Activated CD8-positive, alpha-beta memory T cell treated with anti-CD3 and anti-CD28 coated beads, Interleukin-2, amount 10 ng/mL, durations not matched to agents 7 days and 5 days (primary cell): Measurements from ENCODE around the gene CD48. TPM values are rescaled to one million over a fixed set of nuclear protein-coding genes. Genes with fewer than 3 reads are reported as not detected.
A peak's percentile ranks its signal among the peaks of the same experiment; 100 is the strongest.

ENCODE experiments used
- ATAC-seq: fragments of 150-1000 bp; cut with Tn5 transposase; one replicate; pipeline ENCODE4 v1.10.0; 2021; ENCODE audit warnings: moderate library complexity
- CTCF ChIA-PET: fragments of 350-600 bp; sonication (Branson Sonifier 250); formaldehyde crosslinking; loops from one replicate; lab custom pipeline; 2021; ENCODE audit warnings: antibody characterized with exemption; lab: Charles Lee
- DNase-seq: peaks from one replicate; pipeline ENCODE4 v3.0.0-alpha.2; 2020
- H3K27ac Mint-ChIP-seq: one replicate; pipeline ENCODE4 v1.8.0; 2021; ENCODE audit warnings: mild to moderate bottlenecking, mixed read lengths
- H3K27me3 Mint-ChIP-seq: one replicate; pipeline ENCODE4 v1.8.0; 2021; ENCODE audit warnings: mixed read lengths
- H3K36me3 Mint-ChIP-seq: one replicate; pipeline ENCODE4 v1.8.0; 2021; ENCODE audit warnings: mild to moderate bottlenecking, mixed read lengths
- H3K4me1 Mint-ChIP-seq: one replicate; pipeline ENCODE4 v1.8.0; 2021; ENCODE audit warnings: mixed read lengths
- H3K4me3 Mint-ChIP-seq: one replicate; pipeline ENCODE4 v1.8.0; 2021; ENCODE audit warnings: mild to moderate bottlenecking, moderate library complexity, mixed read lengths
- H3K9me3 Mint-ChIP-seq: one replicate; pipeline ENCODE4 v1.8.0; 2022; ENCODE audit warnings: low read depth, mixed read lengths
- total RNA-seq, 2 experiments: library from RNA; stranded (reverse); gene quantifications; one replicate each; pipeline ENCODE4 v1.2.3, GENCODE V29; 2021

The CD48 gene
- total RNA-seq, 2 experiments from 2014 or later, result 304 to 332 TPM

DNA sequence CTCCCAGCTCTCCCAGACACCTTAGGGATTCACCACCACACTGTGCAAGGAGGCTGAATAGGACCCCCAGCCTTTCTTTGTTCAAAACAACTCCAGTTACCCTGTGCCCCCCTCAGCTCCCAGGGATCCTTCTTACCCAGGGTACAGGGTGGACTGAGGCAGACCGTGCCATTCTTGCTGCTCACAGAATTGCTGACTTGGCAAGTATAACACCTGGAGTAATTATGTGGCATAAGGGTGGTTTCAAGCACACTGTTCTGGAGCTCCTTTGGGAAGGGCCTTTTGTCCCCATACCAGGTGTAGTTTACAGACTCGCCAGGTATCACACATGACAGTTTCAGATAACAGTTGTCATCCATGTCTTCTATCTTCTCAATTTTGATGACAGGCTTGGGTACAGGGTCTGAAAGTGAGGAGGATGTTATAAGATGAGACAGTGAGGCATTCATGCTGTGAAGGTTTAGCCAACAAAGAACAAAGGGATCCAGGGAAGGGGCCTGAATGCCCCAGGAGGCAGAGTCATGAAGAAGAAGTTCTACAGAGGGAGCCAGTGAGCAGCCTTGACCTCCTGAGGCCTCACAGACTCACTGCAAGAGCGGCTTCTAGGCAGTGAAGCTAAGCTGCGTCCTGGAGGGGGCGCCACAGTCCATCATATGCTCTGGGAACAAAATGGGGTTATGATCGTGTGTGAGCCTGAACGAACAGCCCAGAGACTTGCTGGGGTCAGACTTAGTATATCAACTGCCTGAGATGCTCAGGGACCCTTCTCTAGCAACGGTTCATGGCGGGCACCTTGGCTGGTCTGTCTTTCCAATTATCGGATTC, 30.3 kb downstream of the CD48 start:
- CTCF ChIA-PET, result interaction anchor here (0.6 to 9.8 kb wide), 38 partner anchors 9 to 452 kb away, joined by 3 to 139 read pairs (median 5); partner anchors contain the start of genes CD48, DEDD, ITLN2 and SLAMF1
- peak; percentile 72 for ATAC-seq
- Mint-ChIP-seq H3K9me3 (peaks cover 1% of the 10 kb centered on the region), H3K4me3 (no peak overlapping the region), H3K27me3 (no peaks in the 10 kb centered on the region), H3K4me1 (peaks cover 83% of the 10 kb centered on the region), H3K36me3 (peaks cover 86% of the 10 kb centered on the region), H3K27ac (peak overlapping the region; percentile 92)
- peak; percentile 93 for DNase-seq

DNA sequence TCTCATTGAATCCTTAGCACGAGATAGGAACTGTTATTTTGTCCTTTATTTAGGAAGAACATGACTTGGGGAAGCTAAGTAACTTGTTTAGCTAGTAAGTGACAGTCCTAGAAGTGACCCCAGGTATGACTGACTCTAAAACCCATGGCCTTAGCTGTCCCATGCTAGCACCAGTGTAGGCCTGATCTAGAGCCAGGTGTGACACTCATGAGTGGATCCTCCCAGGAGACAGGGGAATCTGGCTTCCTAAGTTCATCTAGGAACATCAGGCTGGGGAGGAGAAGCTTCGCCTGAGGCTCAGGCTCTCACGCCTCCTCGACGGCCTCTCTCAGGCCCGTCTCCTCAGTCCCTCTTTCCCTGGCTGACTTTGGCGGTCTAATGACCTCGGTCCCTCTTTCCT, 31.2 kb downstream of the CD48 start:
- Mint-ChIP-seq H3K36me3 (peaks cover 82% of the 10 kb centered on the region), H3K9me3 (no peaks in the 10 kb centered on the region), H3K27ac (peak overlapping the region; percentile 58), H3K4me3 (no peak overlapping the region), H3K4me1 (peaks cover 79% of the 10 kb centered on the region), H3K27me3 (no peaks in the 10 kb centered on the region)
- no peak for ATAC-seq
- CTCF ChIA-PET, result interaction anchor here (0.8 to 9.8 kb wide), 19 partner anchors 8 to 304 kb away, joined by 3 to 139 read pairs (median 8); partner anchors contain the start of genes ITLN2, SLAMF1 and SLAMF7
- DNase-seq, result no peak

DNA sequence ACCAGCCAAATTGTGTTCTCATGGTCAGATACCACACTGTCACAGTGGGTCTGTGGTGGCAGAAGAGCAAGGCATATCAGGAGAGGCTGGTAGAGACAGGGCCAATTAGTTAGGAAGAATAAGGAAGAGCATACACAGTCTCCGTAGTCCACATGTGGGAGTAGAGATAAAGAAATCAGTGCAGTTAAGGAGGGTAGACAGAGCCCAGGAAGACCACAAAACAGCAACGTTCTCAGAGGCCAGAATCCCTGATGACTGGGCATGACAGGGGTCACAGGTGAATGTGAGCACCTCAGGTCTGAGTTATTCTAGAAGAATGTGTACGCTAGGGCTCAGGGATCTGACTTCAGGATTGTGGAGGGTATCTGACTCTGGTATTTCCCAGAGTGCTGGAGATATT, 31.7 kb downstream of the CD48 start:
- ATAC-seq (no peak), DNase-seq (no peak)
- H3K9me3 Mint-ChIP-seq, result no peaks in the 10 kb centered on the region
- peak overlapping the region; percentile 49 for H3K27ac Mint-ChIP-seq
- H3K4me3 Mint-ChIP-seq, result no peak overlapping the region
- H3K36me3 Mint-ChIP-seq, result peaks cover 77% of the 10 kb centered on the region
- no peaks in the 10 kb centered on the region for H3K27me3 Mint-ChIP-seq
- CTCF ChIA-PET, result interaction anchor here (0.8 to 9.8 kb wide), 11 partner anchors 28 to 303 kb away, joined by 3 to 139 read pairs (median 14); partner anchors contain the start of genes ITLN2 and SLAMF1
- peaks cover 74% of the 10 kb centered on the region for H3K4me1 Mint-ChIP-seq

DNA sequence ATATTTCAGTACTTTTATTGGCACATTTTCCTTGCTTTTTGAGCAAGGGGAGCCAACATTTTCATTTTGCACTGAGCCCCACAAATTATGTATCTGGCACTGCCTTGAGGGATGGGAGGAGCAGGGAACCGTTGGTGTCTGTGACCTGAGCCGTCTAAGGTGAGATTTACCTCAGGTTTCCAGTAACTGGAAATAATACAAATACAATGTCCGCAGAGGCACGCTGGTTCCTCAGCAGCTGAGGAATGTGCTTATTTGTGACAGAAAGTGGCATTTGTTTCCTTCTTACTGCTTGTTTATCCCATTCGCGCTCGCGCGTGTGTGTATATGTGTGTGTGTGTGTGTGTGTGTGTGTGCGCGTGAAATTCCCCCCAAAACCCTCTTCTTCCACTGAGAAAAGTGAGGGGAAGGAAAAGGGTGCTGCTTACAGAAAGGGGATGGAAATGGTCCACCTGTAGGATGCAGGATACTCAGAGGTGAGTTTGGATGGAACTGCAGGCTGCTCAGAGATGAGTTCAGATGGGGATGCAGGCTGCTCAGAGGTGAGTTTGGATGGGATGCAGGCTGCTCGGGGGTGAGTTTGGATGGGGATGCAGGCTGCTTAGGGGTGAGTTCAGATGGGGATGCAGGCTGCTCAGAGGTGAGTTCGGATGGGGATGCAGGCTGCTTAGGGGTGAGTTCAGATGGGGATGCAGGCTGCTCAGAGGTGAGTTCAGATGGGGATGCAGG, 34.6 kb downstream of the CD48 start:
- Mint-ChIP-seq H3K27me3 (no peaks in the 10 kb centered on the region), H3K36me3 (peaks cover 51% of the 10 kb centered on the region), H3K9me3 (no peaks in the 10 kb centered on the region), H3K4me3 (no peak overlapping the region), H3K27ac (peak overlapping the region; percentile 59), H3K4me1 (peaks cover 46% of the 10 kb centered on the region)
- ATAC-seq (no peak), DNase-seq (no peak)
- CTCF ChIA-PET, result interaction anchor here (9.8 kb wide), 1 partner anchor 47 kb away, joined by 139 read pairs; no protein-coding TSS in a partner anchor

DNA sequence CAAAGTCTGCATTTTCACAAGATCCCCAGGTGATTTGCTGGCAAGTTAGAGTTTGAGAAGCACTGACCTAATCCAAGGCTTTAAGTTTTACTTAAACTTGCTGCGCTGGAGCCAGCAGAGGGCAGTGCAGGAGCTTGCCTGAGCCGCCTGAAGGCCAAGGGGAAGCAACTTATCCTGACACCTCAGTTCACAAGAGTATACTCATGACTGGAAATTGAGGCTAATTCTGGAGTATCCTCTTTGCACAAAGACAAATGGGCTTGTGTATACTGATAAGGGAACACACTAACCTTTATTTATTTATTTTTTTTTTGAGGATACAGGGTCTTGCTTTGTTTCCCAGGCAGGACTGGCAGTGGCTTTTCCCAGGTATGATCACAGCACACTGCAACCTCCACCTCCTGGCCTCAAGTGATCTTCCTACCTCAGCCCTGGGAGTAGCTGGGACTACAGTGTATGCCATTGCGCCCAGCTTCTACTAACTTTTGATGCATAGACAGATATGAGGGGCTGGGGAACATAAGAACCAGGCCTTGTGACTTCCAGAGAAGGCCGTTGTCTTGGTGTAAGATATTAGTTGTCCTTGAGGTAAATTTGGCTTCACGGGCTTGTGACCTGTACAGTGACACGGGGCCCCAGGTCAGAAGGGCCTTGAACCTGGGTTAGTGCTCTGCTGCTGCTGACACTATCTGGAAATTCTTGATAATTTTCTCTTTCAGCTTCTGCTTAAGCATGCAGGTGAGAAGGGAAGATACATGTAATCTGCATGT, 35.8 kb downstream of the CD48 start:
- H3K27ac Mint-ChIP-seq, result peak overlapping the region; percentile 58
- peaks cover 46% of the 10 kb centered on the region for H3K36me3 Mint-ChIP-seq
- no peaks in the 10 kb centered on the region for H3K27me3 Mint-ChIP-seq
- no peaks in the 10 kb centered on the region for H3K9me3 Mint-ChIP-seq
- peak overlapping the region; percentile 10 for H3K4me3 Mint-ChIP-seq
- CTCF ChIA-PET, result interaction anchor here (0.6 to 5.3 kb wide), 47 partner anchors 8 to 329 kb away, joined by 3 to 65 read pairs (median 5); partner anchors contain the start of genes CD48, ITLN2, LY9 and SLAMF1
- DNase-seq, result peak; percentile 90
- peak; percentile 88 for ATAC-seq
- peaks cover 37% of the 10 kb centered on the region for H3K4me1 Mint-ChIP-seq

DNA sequence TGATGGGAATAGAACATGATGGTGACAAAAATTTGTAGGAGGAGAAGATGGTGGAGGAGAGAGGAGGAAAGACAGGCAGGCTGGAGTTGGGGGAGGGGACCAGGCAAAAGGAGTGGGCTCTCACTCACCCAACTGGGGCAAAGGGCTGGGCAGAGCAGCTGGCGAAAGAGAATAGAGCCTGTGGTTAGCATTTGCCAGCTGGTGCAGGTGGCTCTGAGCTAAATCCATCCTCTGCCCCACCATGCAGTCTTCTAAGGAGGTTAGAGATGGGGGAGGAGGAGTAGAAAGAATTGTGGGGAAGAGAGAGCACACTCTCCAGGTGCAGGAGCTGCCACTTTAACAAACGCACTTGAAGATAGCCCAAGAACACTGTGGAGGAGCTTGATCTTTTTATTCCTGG, 37.2 kb downstream of the CD48 start:
- Mint-ChIP-seq H3K9me3 (peaks cover 7% of the 10 kb centered on the region), H3K4me1 (peaks cover 29% of the 10 kb centered on the region), H3K36me3 (peaks cover 43% of the 10 kb centered on the region), H3K27me3 (no peaks in the 10 kb centered on the region), H3K27ac (no peak overlapping the region), H3K4me3 (no peak overlapping the region)
- no peak for ATAC-seq
- CTCF ChIA-PET, result interaction anchor here (0.8 to 5.3 kb wide), 30 partner anchors 9 to 246 kb away, joined by 3 to 65 read pairs (median 7); partner anchors contain the start of genes CD48 and SLAMF1
- no peak for DNase-seq

DNA sequence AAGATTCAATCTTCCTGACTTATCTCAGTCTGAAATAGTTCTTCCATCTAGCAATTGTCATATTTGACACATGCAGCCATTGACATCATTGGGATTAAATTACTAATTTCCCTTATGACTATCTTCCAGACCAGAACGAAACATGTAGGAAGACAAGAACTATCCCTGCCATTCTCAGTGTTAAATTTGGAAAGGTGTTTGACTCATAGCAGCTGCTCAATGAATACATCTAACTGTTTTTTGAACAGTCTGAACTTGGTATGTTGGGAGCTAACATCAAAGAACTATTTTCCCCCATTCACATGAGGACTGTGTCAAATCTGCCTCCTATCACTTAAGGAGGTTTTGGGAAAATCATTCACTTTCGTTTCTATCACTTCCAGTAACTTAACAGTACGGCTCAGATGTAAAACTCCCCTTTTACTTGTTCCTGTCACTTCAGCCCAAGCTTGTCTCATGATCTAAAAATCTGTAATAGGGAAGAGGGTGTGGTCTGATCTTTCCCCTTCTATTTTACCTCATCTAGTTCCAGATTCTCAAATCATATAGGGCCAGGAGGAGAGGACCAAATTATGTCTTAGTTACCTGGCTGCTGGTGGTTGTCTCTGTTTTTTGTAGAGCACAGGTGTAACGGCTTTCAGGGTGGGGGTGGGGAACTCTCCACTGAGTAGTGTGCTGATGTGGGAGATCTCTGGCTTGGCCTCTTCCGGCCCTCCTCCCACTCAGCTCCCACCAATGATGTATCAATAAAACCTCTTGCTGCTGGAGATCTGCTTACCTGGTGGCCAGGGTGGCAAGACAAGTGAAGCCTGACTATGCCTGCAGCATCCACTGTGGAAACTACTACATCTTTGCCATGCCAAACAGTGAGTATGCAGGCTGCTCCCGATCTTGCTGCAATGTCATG, 38.6 kb downstream of the CD48 start:
- Mint-ChIP-seq H3K36me3 (peaks cover 44% of the 10 kb centered on the region), H3K27ac (no peak overlapping the region), H3K4me1 (peaks cover 29% of the 10 kb centered on the region), H3K27me3 (no peaks in the 10 kb centered on the region), H3K4me3 (no peak overlapping the region), H3K9me3 (peaks cover 12% of the 10 kb centered on the region)
- ATAC-seq (peak; percentile 65), DNase-seq (peak; percentile 62)
- CTCF ChIA-PET, result interaction anchor here (0.8 to 5.3 kb wide), 25 partner anchors 8 to 323 kb away, joined by 3 to 65 read pairs (median 5); partner anchors contain the start of genes CD48, ITLN2 and SLAMF1

DNA sequence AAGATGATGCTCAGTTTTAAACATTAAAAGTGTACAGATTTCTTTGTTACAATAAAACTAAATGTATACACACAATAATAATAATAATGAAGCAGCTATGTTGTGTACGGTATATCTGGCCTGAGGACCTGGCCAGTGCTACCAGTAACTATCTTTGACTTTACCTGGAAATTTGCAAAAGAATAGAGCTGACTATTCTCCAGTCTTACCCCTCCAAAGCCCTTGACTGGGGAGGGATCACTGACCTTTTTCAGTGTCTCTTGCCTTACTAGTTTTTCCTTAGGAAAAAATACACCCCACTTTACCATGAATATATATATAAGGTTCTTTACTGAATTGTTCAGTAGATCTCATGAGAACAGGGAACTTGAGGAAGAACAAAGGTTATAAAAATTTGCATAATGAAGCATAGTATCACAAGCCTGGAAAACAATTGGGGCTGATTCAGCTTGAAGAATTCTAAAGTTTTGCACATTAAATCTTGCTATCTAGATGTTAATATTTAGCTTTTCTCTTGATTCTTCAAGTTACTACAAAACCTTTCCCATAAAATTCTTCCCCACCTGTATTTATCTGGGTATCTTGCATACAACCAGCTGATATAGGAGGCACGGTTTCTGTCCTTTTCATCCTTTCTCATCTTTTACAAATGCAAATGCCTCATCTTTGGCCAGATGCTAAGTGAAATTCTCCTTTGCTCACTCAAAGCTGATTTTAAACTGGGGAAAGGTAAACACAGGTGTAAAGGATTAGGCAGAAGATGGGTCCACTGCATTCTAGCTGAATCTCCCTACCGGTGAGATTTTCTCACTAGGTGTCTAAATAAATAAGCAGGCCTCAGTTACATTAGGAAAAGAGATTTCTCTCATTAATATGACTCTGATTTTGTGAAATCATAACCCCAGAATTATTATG, 39.8 kb downstream of the CD48 start:
- ATAC-seq, result no peak
- H3K27ac Mint-ChIP-seq, result peak overlapping the region; percentile 13
- peaks cover 38% of the 10 kb centered on the region for H3K36me3 Mint-ChIP-seq
- H3K4me1 Mint-ChIP-seq, result peaks cover 32% of the 10 kb centered on the region
- no peak for DNase-seq
- H3K9me3 Mint-ChIP-seq, result peaks cover 17% of the 10 kb centered on the region
- no peak overlapping the region for H3K4me3 Mint-ChIP-seq
- CTCF ChIA-PET, result interaction anchor here (0.8 to 5.3 kb wide), 16 partner anchors 9 to 318 kb away, joined by 3 to 65 read pairs (median 5); partner anchors contain the start of genes CD48, LY9 and SLAMF1
- no peaks in the 10 kb centered on the region for H3K27me3 Mint-ChIP-seq

DNA sequence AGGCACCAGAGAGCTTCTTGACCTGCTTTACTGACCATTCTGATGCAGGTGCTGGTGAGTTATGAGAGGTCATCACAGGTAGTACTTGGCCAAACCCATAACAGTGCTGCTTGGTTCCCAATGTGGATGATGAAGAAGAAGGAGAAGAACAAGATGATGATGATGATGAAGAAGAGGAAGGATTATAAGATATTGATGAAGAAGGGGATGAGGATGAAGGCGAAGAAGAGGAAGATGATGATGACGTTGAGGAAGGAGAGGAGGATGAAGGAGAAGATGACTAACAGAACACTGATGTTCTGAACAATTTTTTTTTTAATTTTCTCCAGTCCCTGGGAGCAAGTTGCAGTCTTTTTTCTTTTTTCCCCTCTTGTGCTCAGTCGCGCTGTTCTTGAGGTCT, 40.9 kb downstream of the CD48 start:
- ATAC-seq, result no peak
- H3K4me3 Mint-ChIP-seq, result no peak overlapping the region
- no peaks in the 10 kb centered on the region for H3K27me3 Mint-ChIP-seq
- DNase-seq, result no peak
- no peak overlapping the region for H3K27ac Mint-ChIP-seq
- peaks cover 36% of the 10 kb centered on the region for H3K4me1 Mint-ChIP-seq
- peaks cover 17% of the 10 kb centered on the region for H3K9me3 Mint-ChIP-seq
- CTCF ChIA-PET, result interaction anchor here (1.5 to 2.7 kb wide), 2 partner anchors 10 to 319 kb away, joined by 3 to 12 read pairs; no protein-coding TSS in a partner anchor
- H3K36me3 Mint-ChIP-seq, result peaks cover 36% of the 10 kb centered on the region

DNA sequence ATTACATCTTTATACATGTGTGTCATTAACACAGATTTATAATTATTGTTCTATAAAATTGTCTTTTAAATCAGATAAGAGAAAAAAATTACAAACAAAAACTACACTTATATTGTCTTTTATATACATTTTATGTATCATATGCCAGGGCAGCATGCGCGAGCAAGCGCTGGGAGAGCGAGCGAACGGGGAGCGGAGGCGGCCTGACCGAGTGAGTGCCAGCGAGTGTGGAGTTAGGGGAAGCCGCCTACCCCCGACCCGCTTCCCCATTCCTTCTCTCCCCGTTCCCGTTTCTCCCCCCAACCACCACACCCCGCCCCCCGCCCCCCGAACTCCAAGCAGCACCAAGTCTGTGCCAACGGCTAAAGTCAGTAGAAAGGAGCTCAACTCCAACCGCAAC, 41.8 kb downstream of the CD48 start:
- H3K9me3 Mint-ChIP-seq, result peaks cover 17% of the 10 kb centered on the region
- ATAC-seq, result no peak
- H3K27ac Mint-ChIP-seq, result no peak overlapping the region
- peaks cover 45% of the 10 kb centered on the region for H3K4me1 Mint-ChIP-seq
- CTCF ChIA-PET, result interaction anchor here (1.5 to 2.0 kb wide), 2 partner anchors 27 to 320 kb away, joined by 3 to 5 read pairs; no protein-coding TSS in a partner anchor
- DNase-seq, result no peak
- H3K36me3 Mint-ChIP-seq, result peaks cover 36% of the 10 kb centered on the region
- H3K4me3 Mint-ChIP-seq, result no peak overlapping the region
- no peaks in the 10 kb centered on the region for H3K27me3 Mint-ChIP-seq

DNA sequence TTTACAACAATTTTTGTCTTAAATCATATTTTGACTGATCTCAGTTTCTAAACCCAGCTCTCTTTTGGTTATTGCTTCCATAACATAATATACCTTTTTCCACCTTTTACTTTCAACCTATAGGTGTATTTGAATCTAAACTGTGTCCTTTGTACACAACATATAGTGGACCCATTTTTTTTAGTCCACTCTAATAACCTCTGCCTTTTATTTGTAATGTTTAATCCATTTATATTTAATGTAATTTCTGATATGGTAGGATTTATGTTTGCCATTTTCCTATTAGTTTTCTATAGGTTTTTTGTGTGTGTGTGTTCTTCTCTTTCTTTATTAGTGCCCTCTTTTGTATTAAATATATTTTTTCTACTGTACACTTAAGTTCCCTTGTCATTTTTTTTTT, 42.3 kb downstream of the CD48 start:
- Mint-ChIP-seq H3K9me3 (peaks cover 17% of the 10 kb centered on the region), H3K36me3 (peaks cover 36% of the 10 kb centered on the region), H3K27ac (no peak overlapping the region), H3K4me1 (peaks cover 50% of the 10 kb centered on the region), H3K4me3 (no peak overlapping the region), H3K27me3 (no peaks in the 10 kb centered on the region)
- ATAC-seq (no peak), DNase-seq (no peak)
- CTCF ChIA-PET, result interaction anchor here (1.2 to 2.0 kb wide), 4 partner anchors 27 to 321 kb away, joined by 3 to 5 read pairs (median 4); no protein-coding TSS in a partner anchor
